ENCODE data around the gene CHD1L. TPM values are rescaled to one million over a fixed set of nuclear protein-coding genes. Genes with fewer than 3 reads are reported as not detected.
"Not testable (repeated sequence)": the region's sequence is repeated elsewhere in the genome, so short reads cannot be mapped to it uniquely, and the experiment has no call there.

The CHD1L gene
- total RNA-seq, 1 donor from 2014 or later = 118 TPM

GRCh38 chr1:147292012-147292411 lies 49.5 kb downstream of the CHD1L start:
- Mint-ChIP-seq H3K27me3 (ENCODE audit: insufficient read depth, low read depth) (no peaks in the 10 kb centered on the region), H3K36me3 (peaks cover 87% of the 10 kb centered on the region), H3K4me1 (no peaks in the 10 kb centered on the region), H3K4me3 (no peak overlapping the region), H3K9me3 (peaks cover 5% of the 10 kb centered on the region), H3K27ac (no peak overlapping the region)
- H3K27me3 ChIP-seq = no peaks in the 10 kb centered on the region
- H4K20me1 ChIP-seq (ENCODE audit: low read depth) = no peaks in the 10 kb centered on the region
- no peaks in the 10 kb centered on the region for H3K9me3 ChIP-seq (ENCODE audit: low read depth)
- no peak overlapping the region for H3K4me3 ChIP-seq
- H3F3A ChIP-seq (ENCODE audit: low read depth) = no peaks in the 10 kb centered on the region
- DNase-seq (ENCODE audit: low spot score) = no peak
- TF ChIP-seq EZH2phosphoT487 (IDR thresholded peaks at IDR 0.05) (no peak), EZH2 (IDR thresholded peaks at IDR 0.05) (no peak), CTCF (IDR thresholded peaks at IDR 0.05) (no peak)
- H3K79me2 ChIP-seq (ENCODE audit: low read depth) = no peaks in the 10 kb centered on the region
- no peak overlapping the region for H2AFZ ChIP-seq (replicated peaks)
- no peaks in the 10 kb centered on the region for H3K4me1 ChIP-seq
- no peak overlapping the region for H3K9ac ChIP-seq
- H3K4me2 ChIP-seq = no peak overlapping the region
- H3K27ac ChIP-seq = no peak overlapping the region
- H3K36me3 ChIP-seq = peaks cover 30% of the 10 kb centered on the region

GRCh38 chr1:147292631-147293251 lies 50.3 kb downstream of the CHD1L start:
- Histone ChIP-seq H3K27me3 (no peaks in the 10 kb centered on the region), H3F3A (ENCODE audit: low read depth) (no peaks in the 10 kb centered on the region), H3K27ac (no peak overlapping the region), H3K9me3 (ENCODE audit: low read depth) (no peaks in the 10 kb centered on the region), H3K36me3 (peaks cover 32% of the 10 kb centered on the region), H3K9ac (no peak overlapping the region), H3K79me2 (ENCODE audit: low read depth) (no peaks in the 10 kb centered on the region), H3K4me3 (no peak overlapping the region), H3K4me1 (no peaks in the 10 kb centered on the region), H3K4me2 (no peak overlapping the region), H4K20me1 (ENCODE audit: low read depth) (no peaks in the 10 kb centered on the region), H2AFZ (replicated peaks) (no peak overlapping the region)
- H3K9me3 Mint-ChIP-seq = peaks cover 8% of the 10 kb centered on the region
- H3K27ac Mint-ChIP-seq = no peak overlapping the region
- no peaks in the 10 kb centered on the region for H3K4me1 Mint-ChIP-seq
- H3K36me3 Mint-ChIP-seq = peaks cover 87% of the 10 kb centered on the region
- TF ChIP-seq CTCF (IDR thresholded peaks at IDR 0.05) (no peak), EZH2phosphoT487 (IDR thresholded peaks at IDR 0.05) (no peak), EZH2 (IDR thresholded peaks at IDR 0.05) (no peak)
- no peaks in the 10 kb centered on the region for H3K27me3 Mint-ChIP-seq (ENCODE audit: insufficient read depth, low read depth)
- DNase-seq (ENCODE audit: low spot score) = no peak
- H3K4me3 Mint-ChIP-seq = no peak overlapping the region

GRCh38 chr1:147297438-147297837 lies 55.0 kb downstream of the CHD1L start:
- H3K9me3 ChIP-seq (ENCODE audit: low read depth) = peaks cover 17% of the 10 kb centered on the region

GRCh38 chr1:147305803-147306202 lies 63.3 kb downstream of the CHD1L start:
- H3K4me1 Mint-ChIP-seq; H3K27me3 Mint-ChIP-seq (ENCODE audit: insufficient read depth, low read depth); H3K36me3 Mint-ChIP-seq; H3K4me1 ChIP-seq; H3K4me3 Mint-ChIP-seq; H3K27ac Mint-ChIP-seq; H3K4me3 ChIP-seq; DNase-seq (ENCODE audit: low spot score); H4K20me1 ChIP-seq (ENCODE audit: low read depth); H3K79me2 ChIP-seq (ENCODE audit: low read depth); H3F3A ChIP-seq (ENCODE audit: low read depth); H3K36me3 ChIP-seq; H3K27ac ChIP-seq; H2AFZ ChIP-seq (replicated peaks); H3K4me2 ChIP-seq; H3K9ac ChIP-seq; H3K27me3 ChIP-seq: not testable (repeated sequence)
- H3K9me3 Mint-ChIP-seq = peaks cover 77% of the 10 kb centered on the region
- H3K9me3 ChIP-seq (ENCODE audit: low read depth) = peaks cover 37% of the 10 kb centered on the region

More at GRCh38 chr1:147297438-147297837, 55.0 kb downstream of the CHD1L start:
- Histone ChIP-seq H3K27ac (no peak overlapping the region), H3K9ac (no peak overlapping the region), H3K36me3 (peaks cover 38% of the 10 kb centered on the region), H3K27me3 (no peaks in the 10 kb centered on the region), H3F3A (ENCODE audit: low read depth) (no peaks in the 10 kb centered on the region), H3K79me2 (ENCODE audit: low read depth) (no peaks in the 10 kb centered on the region), H2AFZ (replicated peaks) (no peak overlapping the region), H3K4me1 (no peaks in the 10 kb centered on the region), H4K20me1 (ENCODE audit: low read depth) (no peaks in the 10 kb centered on the region), H3K4me3 (no peak overlapping the region), H3K4me2 (no peak overlapping the region)
- H3K4me3 Mint-ChIP-seq = no peak overlapping the region
- H3K36me3 Mint-ChIP-seq = peaks cover 63% of the 10 kb centered on the region
- no peaks in the 10 kb centered on the region for H3K4me1 Mint-ChIP-seq
- TF ChIP-seq EZH2 (IDR thresholded peaks at IDR 0.05) (no peak), EZH2phosphoT487 (IDR thresholded peaks at IDR 0.05) (no peak), CTCF (IDR thresholded peaks at IDR 0.05) (no peak)
- H3K9me3 Mint-ChIP-seq = peaks cover 42% of the 10 kb centered on the region
- H3K27ac Mint-ChIP-seq = no peak overlapping the region
- no peak for DNase-seq (ENCODE audit: low spot score)
- H3K27me3 Mint-ChIP-seq (ENCODE audit: insufficient read depth, low read depth) = no peaks in the 10 kb centered on the region
